ENCODE data around the gene MLLT1. TPM values are rescaled to one million over a fixed set of nuclear protein-coding genes. Genes with fewer than 3 reads are reported as not detected.

MLLT1 gene
- total RNA-seq, 1 donor from 2014 or later, result 25.5 TPM

GRCh38 chr19:6215701-6216235, 64.0 kb downstream of the MLLT1 start:
- Histone ChIP-seq H3K27ac (no peak overlapping the region), H3K4me1 (peaks cover 32% of the 10 kb centered on the region), H3K9me3 (no peaks in the 10 kb centered on the region), H3K27me3 (no peaks in the 10 kb centered on the region), H3K4me3 (no peak overlapping the region), H3K36me3 (peaks cover 0 to 12% of the 10 kb centered on the region in 2 donors)
- no peak for DNase-seq (ENCODE audit: extremely low spot score in 2 of 2)
- no peak for TF ChIP-seq POLR2A (IDR thresholded peaks at IDR 0.05)
- TF ChIP-seq POLR2AphosphoS5 (IDR thresholded peaks at IDR 0.05; ENCODE audit: insufficient read depth in 1 of 2, low read depth in 1 of 2), result no peak
- TF ChIP-seq CTCF (IDR thresholded peaks at IDR 0.05), result no peak
- intact Hi-C loops (cut with DNase I), result loop anchor here (5.0 to 10.0 kb wide), 2 partner anchors 67 to 149 kb away; partner anchors contain the start of gene CLPP

- Histone ChIP-seq H3K27me3 (no peaks in the 10 kb centered on the region), H3K36me3 (peaks cover 0 to 12% of the 10 kb centered on the region in 2 donors), H3K9me3 (no peaks in the 10 kb centered on the region), H3K27ac (no peak overlapping the region), H3K4me1 (peaks cover 25% of the 10 kb centered on the region), H3K4me3 (no peak overlapping the region)
- intact Hi-C loops (cut with DNase I), result loop anchor here (5.0 to 10.0 kb wide), 2 partner anchors 67 to 150 kb away; partner anchors contain the start of gene CLPP
- TF ChIP-seq POLR2A (IDR thresholded peaks at IDR 0.05) (no peak), CTCF (IDR thresholded peaks at IDR 0.05) (no peak), POLR2AphosphoS5 (IDR thresholded peaks at IDR 0.05; ENCODE audit: insufficient read depth in 1 of 2, low read depth in 1 of 2) (no peak)
- no peak for DNase-seq (ENCODE audit: extremely low spot score in 2 of 2)
These were observed 64.8 kb downstream of the MLLT1 start for GRCh38 chr19:6214881-6215541.

- intact Hi-C loops (cut with DNase I), result loop anchor here (10.0 kb wide), 1 partner anchor 151 kb away; the partner anchor contains the start of gene CLPP
- no peak overlapping the region for H3K4me3 ChIP-seq
- H3K36me3 ChIP-seq, result peaks cover 0 to 12% of the 10 kb centered on the region in 2 donors
- TF ChIP-seq POLR2AphosphoS5 (IDR thresholded peaks at IDR 0.05; ENCODE audit: insufficient read depth in 1 of 2, low read depth in 1 of 2) (no peak), CTCF (IDR thresholded peaks at IDR 0.05) (no peak), POLR2A (IDR thresholded peaks at IDR 0.05) (no peak)
- DNase-seq (ENCODE audit: extremely low spot score in 2 of 2), result no peak
- H3K27ac ChIP-seq, result no peak overlapping the region
- H3K27me3 ChIP-seq, result no peaks in the 10 kb centered on the region
- H3K4me1 ChIP-seq, result peaks cover 14% of the 10 kb centered on the region
- no peaks in the 10 kb centered on the region for H3K9me3 ChIP-seq
These were observed 65.8 kb downstream of the MLLT1 start for GRCh38 chr19:6213696-6214641.

GRCh38 chr19:6213266-6213595, 66.5 kb downstream of the MLLT1 start:
- Histone ChIP-seq H3K4me3 (no peak overlapping the region), H3K27me3 (no peaks in the 10 kb centered on the region), H3K36me3 (peaks cover 0 to 12% of the 10 kb centered on the region in 2 donors), H3K27ac (no peak overlapping the region), H3K9me3 (no peaks in the 10 kb centered on the region), H3K4me1 (peaks cover 7% of the 10 kb centered on the region)
- no peak for TF ChIP-seq POLR2A (IDR thresholded peaks at IDR 0.05)
- TF ChIP-seq POLR2AphosphoS5 (IDR thresholded peaks at IDR 0.05; ENCODE audit: insufficient read depth in 1 of 2, low read depth in 1 of 2), result no peak
- TF ChIP-seq CTCF (IDR thresholded peaks at IDR 0.05), result no peak
- intact Hi-C loops (cut with DNase I), result loop anchor here (10.0 kb wide), 1 partner anchor 152 kb away; the partner anchor contains the start of gene CLPP
- no peak for DNase-seq (ENCODE audit: extremely low spot score in 2 of 2)

Data from vagina (tissue), 2 donors.